Heart left ventricle (tissue), 13 donors: ENCODE measurements around the gene PAX5.

ENCODE experiments used
- CTCF ChIP-seq, 12 donors: fragments of 200-600 bp; sonication (generic) in 4 of 12; IDR thresholded peaks; one replicate each; pipeline versions ENCODE4 v1.5.0 to v1.8.0; 2018 to 2022; ENCODE audit warnings: antibody characterized with exemption in 12 of 12, mild to moderate bottlenecking in 5 of 12
- POLR2A ChIP-seq, 2 donors: fragments of 450-650 bp; IDR thresholded peaks; one replicate each; pipeline ENCODE4 v1.6.1; 2017; ENCODE audit warnings: antibody characterized with exemption in 2 of 2, mild to moderate bottlenecking in 2 of 2, moderate library complexity in 2 of 2
- donor health status: ischemic (EF 13 %, LVEDD 7.1; RV severe dilation, severe dysfunction).
- donor health status: DM: no; HTN: yes; CAD: no.
- donor health status: DM: no; HTN: no; CAD: no.
- donor health status: ischemic (EF 25% LVEDD 6.9; RV normal size, moderate dysfunction).
- donor health status: ischemic (EF 25% LVEDD 5.7; RV mildly dilated, moderate dysfunction).
- donor health status: ischemic (EF 35%, LVEDD 5.7; RV mildly dilated, moderate dysfunction).
- donor health status: nonischemic (EF 11% LVEDD 7.7; RV severe dilation, severe dysfunction).
- donor health status: DM: yes; HTN: yes; CAD: no.
- donor health status: PGD.
- donor health status: ischemic (EF 29% LVEDD 5.4; RV normal size, mild dysfunction).
- donor health status: nonischemic (EF 23%, LVEDD 6.1; RV moderate dilation, normal function).

GRCh38 chr9:36825179-36825578 is 208.9 kb downstream of the PAX5 start:
- no peak for TF ChIP-seq POLR2A (IDR thresholded peaks at IDR 0.05)
- no peak for TF ChIP-seq CTCF (IDR thresholded peaks at IDR 0.05)
